Measurements from ENCODE around the gene SNAI1.

DNA sequence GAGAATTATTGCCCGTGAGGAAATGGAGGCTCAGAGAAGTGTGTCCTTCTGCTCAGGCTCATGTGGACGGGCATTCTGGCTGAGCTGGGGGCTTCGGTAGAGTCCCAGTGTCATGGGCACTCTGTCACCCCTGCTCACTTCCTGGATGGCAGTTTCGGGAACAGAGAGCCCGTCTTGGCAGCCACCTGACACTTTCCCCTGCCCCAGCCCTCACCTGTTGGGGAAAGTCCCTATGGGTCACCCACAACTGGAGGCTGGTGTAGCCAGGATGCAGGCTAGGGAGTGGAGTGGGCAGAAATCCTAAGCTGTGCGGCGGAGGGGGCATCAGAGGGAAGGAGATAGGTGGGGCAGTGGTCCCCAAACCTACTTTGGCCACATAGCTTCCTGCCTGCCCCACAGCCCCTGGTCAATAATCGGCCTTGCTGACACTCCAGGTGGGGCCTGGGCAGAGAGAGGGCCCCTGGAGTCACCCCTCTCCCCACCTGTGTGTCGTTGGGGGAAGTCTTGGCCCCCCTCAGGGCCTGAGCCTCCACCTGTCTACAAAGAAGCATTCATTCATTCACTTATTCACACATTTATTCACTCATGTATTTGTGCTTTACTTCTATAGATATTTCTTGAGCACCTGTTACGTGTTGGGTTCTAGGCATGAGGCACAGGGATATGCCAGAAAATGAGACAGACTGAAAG is 40.5 kb downstream of the SNAI1 start:
- TF ChIP-seq EZH2 (IDR thresholded peaks at IDR 0.05; ENCODE audit: insufficient read depth, poor library complexity, severe bottlenecking) (no peak), EZH2phosphoT487 (IDR thresholded peaks at IDR 0.05; ENCODE audit: insufficient read depth, low read depth) (no peak)

Measured in GM23248 (cell line).